Neural progenitor cell (in vitro differentiated cells): ENCODE data around the gene OR52K1.

ENCODE experiments used
- CTCF ChIP-seq: fragments of 200-600 bp; sonication (generic); IDR thresholded peaks from 2 replicates; pipeline ENCODE4 v1.5.1; 2017; ENCODE audit warnings: antibody characterized with exemption, mild to moderate bottlenecking
- EZH2 ChIP-seq: fragments of 200-600 bp; sonication (generic); IDR thresholded peaks from 2 replicates; pipeline ENCODE4 v1.6.1; 2017; ENCODE audit warnings: antibody characterized with exemption, mild to moderate bottlenecking, moderate library complexity
- EZH2phosphoT487 ChIP-seq: fragments of 200-600 bp; sonication (generic); IDR thresholded peaks from 2 replicates; pipeline ENCODE4 v1.6.1; 2017; ENCODE audit warnings: antibody characterized with exemption

GRCh38 chr11:4491878-4492606, 9.6 kb downstream of the OR52K1 start:
- no peak for TF ChIP-seq CTCF
- TF ChIP-seq EZH2phosphoT487: no peak
- TF ChIP-seq EZH2: no peak
